ENCODE measurements around the gene CLVS2. TPM values are rescaled to one million over a fixed set of nuclear protein-coding genes. Genes with fewer than 3 reads are reported as not detected.

The CLVS2 gene
- total RNA-seq, 2 experiments from 2014 or later: not detected

GRCh38 chr6:123094795-123095194 is 98.8 kb downstream of the CLVS2 start:
- CTCF ChIA-PET: no interaction called here
- Mint-ChIP-seq H3K27ac (no peak overlapping the region), H3K9me3 (ENCODE audit: insufficient read depth) (no peaks in the 10 kb centered on the region), H3K27me3 (ENCODE audit: low read depth) (no peaks in the 10 kb centered on the region), H3K4me3 (no peak overlapping the region), H3K36me3 (ENCODE audit: low read depth) (no peaks in the 10 kb centered on the region), H3K4me1 (ENCODE audit: low read depth) (no peaks in the 10 kb centered on the region)
- no peak for DNase-seq
- no peak for ATAC-seq
- POLR2A ChIA-PET: no interaction called here

- H3K4me1 Mint-ChIP-seq (ENCODE audit: low read depth): no peaks in the 10 kb centered on the region
- CTCF ChIA-PET: no interaction called here
- no peak overlapping the region for H3K4me3 Mint-ChIP-seq
- H3K27me3 Mint-ChIP-seq (ENCODE audit: low read depth): no peaks in the 10 kb centered on the region
- peaks cover 9% of the 10 kb centered on the region for H3K9me3 Mint-ChIP-seq (ENCODE audit: insufficient read depth)
- H3K36me3 Mint-ChIP-seq (ENCODE audit: low read depth): no peaks in the 10 kb centered on the region
- ATAC-seq (no peak), DNase-seq (no peak)
- no peak overlapping the region for H3K27ac Mint-ChIP-seq
- POLR2A ChIA-PET: no interaction called here
Measured at GRCh38 chr6:123105561-123105960, 109.5 kb downstream of the CLVS2 start.

- ChIA-PET POLR2A (no interaction called here), CTCF (no interaction called here)
- H3K4me1 Mint-ChIP-seq (ENCODE audit: low read depth): no peaks in the 10 kb centered on the region
- H3K27me3 Mint-ChIP-seq (ENCODE audit: low read depth): no peaks in the 10 kb centered on the region
- no peaks in the 10 kb centered on the region for H3K36me3 Mint-ChIP-seq (ENCODE audit: low read depth)
- ATAC-seq (no peak), DNase-seq (no peak)
- H3K9me3 Mint-ChIP-seq (ENCODE audit: insufficient read depth): peaks cover 4% of the 10 kb centered on the region
- H3K4me3 Mint-ChIP-seq: no peak overlapping the region
- no peak overlapping the region for H3K27ac Mint-ChIP-seq
Measured at GRCh38 chr6:123116370-123116769, 120.3 kb downstream of the CLVS2 start.

- ChIA-PET CTCF (no interaction called here), POLR2A (no interaction called here)
- DNase-seq (no peak), ATAC-seq (no peak)
- Mint-ChIP-seq H3K9me3 (ENCODE audit: insufficient read depth) (peaks cover 4% of the 10 kb centered on the region), H3K27ac (no peak overlapping the region), H3K4me3 (no peak overlapping the region), H3K4me1 (ENCODE audit: low read depth) (no peaks in the 10 kb centered on the region), H3K27me3 (ENCODE audit: low read depth) (no peaks in the 10 kb centered on the region), H3K36me3 (ENCODE audit: low read depth) (no peaks in the 10 kb centered on the region)
Measured at GRCh38 chr6:123117145-123117908, 121.3 kb downstream of the CLVS2 start.

- Mint-ChIP-seq H3K4me3 (no peak overlapping the region), H3K4me1 (ENCODE audit: low read depth) (no peaks in the 10 kb centered on the region), H3K36me3 (ENCODE audit: low read depth) (no peaks in the 10 kb centered on the region), H3K9me3 (ENCODE audit: insufficient read depth) (peaks cover 4% of the 10 kb centered on the region), H3K27me3 (ENCODE audit: low read depth) (no peaks in the 10 kb centered on the region), H3K27ac (no peak overlapping the region)
- ATAC-seq: no peak
- no peak for DNase-seq
- ChIA-PET CTCF (no interaction called here), POLR2A (no interaction called here)
Measured at GRCh38 chr6:123118811-123119210, 122.8 kb downstream of the CLVS2 start.

Other genes with a start within 250 kb of the CLVS2 start
- not detected for gene FABP7, start 216.5 kb upstream of the CLVS2 start, total RNA-seq
- gene SMPDL3A, start 207.0 kb upstream of the CLVS2 start, total RNA-seq: not detected

Data from activated CD8-positive, alpha-beta T cell treated with anti-CD3 and anti-CD28 coated beads, Interleukin-2, amount 10 ng/mL, durations not matched to agents 7 days and 5 days (primary cell).